ENCODE data around the gene LIPH. TPM values are rescaled to one million over a fixed set of nuclear protein-coding genes. Genes with fewer than 3 reads are reported as not detected.

The LIPH gene
- total and polyA plus RNA-seq, 2 experiments from 2014 or later: 0.34 TPM; not detected in 1

DNA sequence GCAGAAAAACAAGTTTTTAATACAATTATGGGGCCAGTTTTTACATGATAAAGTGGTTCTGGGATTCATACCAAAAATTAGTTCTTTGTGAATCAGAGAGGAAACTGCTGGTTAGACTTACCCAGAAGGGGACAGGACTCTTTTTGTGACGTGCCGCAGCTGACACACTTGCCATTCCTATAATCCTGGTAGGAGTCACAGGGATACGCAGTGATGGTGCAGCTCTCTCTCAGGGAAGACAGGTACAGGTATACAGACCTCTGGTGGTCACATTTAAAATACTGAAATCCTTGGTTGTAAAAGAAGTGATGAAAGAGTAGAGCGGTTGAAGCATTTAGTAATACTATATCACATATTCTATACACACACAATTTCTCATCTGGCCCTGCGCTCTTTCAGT lies 33.4 kb downstream of the LIPH start:
- Histone ChIP-seq H3K4me1 (ENCODE audit: insufficient read depth) (no peaks in the 10 kb centered on the region), H3F3A (ENCODE audit: insufficient read depth) (no peaks in the 10 kb centered on the region), H2AFZ (no peak overlapping the region), H3K9ac (no peak overlapping the region), H4K20me1 (ENCODE audit: insufficient read depth) (no peaks in the 10 kb centered on the region), H3K36me3 (ENCODE audit: low read depth) (no peaks in the 10 kb centered on the region), H3K27ac (no peak overlapping the region), H3K9me3 (ENCODE audit: low read depth) (no peaks in the 10 kb centered on the region), H3K79me2 (ENCODE audit: insufficient read depth) (no peaks in the 10 kb centered on the region), H3K4me2 (ENCODE audit: unreplicated experiment) (no peak overlapping the region), H3K27me3 (replicated peaks; ENCODE audit: insufficient read depth) (no peaks in the 10 kb centered on the region; the same call in 1 of the 2 replicates), H3K9me2 (ENCODE audit: insufficient read depth) (no peaks in the 10 kb centered on the region), H3K4me3 (no peak overlapping the region)
- in situ Hi-C loops (cut with MboI): no loop called here
- peak; percentile 10 for DNase-seq
- TF ChIP-seq EZH2phosphoT487 (IDR thresholded peaks at IDR 0.05; ENCODE audit: insufficient read depth, low read depth): no peak
- TF ChIP-seq EZH2 (IDR thresholded peaks at IDR 0.05; ENCODE audit: insufficient read depth, poor library complexity, severe bottlenecking): no peak
- 68 to 69% methylated on average over 5 of the region's 5 CpGs for WGBS, 2 experiments (ENCODE audit: low coverage in 1 of 2, low lambda C conversion rate in 2 of 2, missing lambda C conversion rate in 2 of 2)

GRCh38 chr3:185517387-185518130 lies 34.8 kb downstream of the LIPH start:
- Histone ChIP-seq H3K27ac (no peak overlapping the region), H3F3A (ENCODE audit: insufficient read depth) (no peaks in the 10 kb centered on the region), H3K36me3 (ENCODE audit: low read depth) (no peaks in the 10 kb centered on the region), H3K79me2 (ENCODE audit: insufficient read depth) (no peaks in the 10 kb centered on the region), H3K27me3 (replicated peaks; ENCODE audit: insufficient read depth) (no peaks in the 10 kb centered on the region; the same call in 1 of the 2 replicates), H3K9me3 (ENCODE audit: low read depth) (no peaks in the 10 kb centered on the region), H3K9ac (no peak overlapping the region), H3K9me2 (ENCODE audit: insufficient read depth) (no peaks in the 10 kb centered on the region), H3K4me1 (ENCODE audit: insufficient read depth) (no peaks in the 10 kb centered on the region), H3K4me3 (no peak overlapping the region), H4K20me1 (ENCODE audit: insufficient read depth) (no peaks in the 10 kb centered on the region), H3K4me2 (ENCODE audit: unreplicated experiment) (no peak overlapping the region), H2AFZ (no peak overlapping the region)
- DNase-seq: no peak
- in situ Hi-C loops (cut with MboI): no loop called here
- no peak for TF ChIP-seq EZH2phosphoT487 (IDR thresholded peaks at IDR 0.05; ENCODE audit: insufficient read depth, low read depth)
- TF ChIP-seq EZH2 (IDR thresholded peaks at IDR 0.05; ENCODE audit: insufficient read depth, poor library complexity, severe bottlenecking): no peak
- 38 to 45% methylated on average over 2 of the region's 2 CpGs for WGBS, 2 experiments (ENCODE audit: low coverage in 1 of 2, low lambda C conversion rate in 2 of 2, missing lambda C conversion rate in 2 of 2)

- H3F3A ChIP-seq (ENCODE audit: insufficient read depth): no peaks in the 10 kb centered on the region
These were observed 40.7 kb downstream of the LIPH start for GRCh38 chr3:185511711-185512110.

GRCh38 chr3:185508335-185508991 lies 43.9 kb downstream of the LIPH start:
- Histone ChIP-seq H3K9me2 (ENCODE audit: insufficient read depth) (no peaks in the 10 kb centered on the region), H3K4me2 (ENCODE audit: unreplicated experiment) (no peak overlapping the region), H3K4me3 (no peak overlapping the region), H3K79me2 (ENCODE audit: insufficient read depth) (no peaks in the 10 kb centered on the region), H4K20me1 (ENCODE audit: insufficient read depth) (no peaks in the 10 kb centered on the region), H3K4me1 (ENCODE audit: insufficient read depth) (no peaks in the 10 kb centered on the region), H3K9ac (no peak overlapping the region), H3K9me3 (ENCODE audit: low read depth) (no peaks in the 10 kb centered on the region), H3F3A (ENCODE audit: insufficient read depth) (no peaks in the 10 kb centered on the region), H3K27me3 (replicated peaks; ENCODE audit: insufficient read depth) (no peaks in the 10 kb centered on the region), H2AFZ (no peak overlapping the region), H3K36me3 (ENCODE audit: low read depth) (no peaks in the 10 kb centered on the region), H3K27ac (no peak overlapping the region)
- in situ Hi-C loops (cut with MboI): no loop called here
- no peak for DNase-seq
- WGBS, 2 experiments (ENCODE audit: low coverage in 1 of 2, low lambda C conversion rate in 2 of 2, missing lambda C conversion rate in 2 of 2): 51 to 55% methylated on average over 19 of the region's 19 CpGs
- TF ChIP-seq EZH2 (IDR thresholded peaks at IDR 0.05; ENCODE audit: insufficient read depth, poor library complexity, severe bottlenecking) (no peak), EZH2phosphoT487 (IDR thresholded peaks at IDR 0.05; ENCODE audit: insufficient read depth, low read depth) (no peak)

More at GRCh38 chr3:185511711-185512110, 40.7 kb downstream of the LIPH start:
- Histone ChIP-seq H3K4me3 (no peak overlapping the region), H3K4me1 (ENCODE audit: insufficient read depth) (no peaks in the 10 kb centered on the region), H3K27ac (no peak overlapping the region), H3K4me2 (ENCODE audit: unreplicated experiment) (no peak overlapping the region), H3K79me2 (ENCODE audit: insufficient read depth) (no peaks in the 10 kb centered on the region), H4K20me1 (ENCODE audit: insufficient read depth) (no peaks in the 10 kb centered on the region), H3K9me2 (ENCODE audit: insufficient read depth) (no peaks in the 10 kb centered on the region), H2AFZ (no peak overlapping the region), H3K9me3 (ENCODE audit: low read depth) (no peaks in the 10 kb centered on the region), H3K9ac (no peak overlapping the region), H3K27me3 (replicated peaks; ENCODE audit: insufficient read depth) (no peaks in the 10 kb centered on the region; the same call in 1 of the 2 replicates), H3K36me3 (ENCODE audit: low read depth) (no peaks in the 10 kb centered on the region)
- in situ Hi-C loops (cut with MboI): no loop called here
- WGBS, 2 experiments (ENCODE audit: low coverage in 1 of 2, low lambda C conversion rate in 2 of 2, missing lambda C conversion rate in 2 of 2): 48% methylated on average over 4 of the region's 4 CpGs
- DNase-seq: no peak
- TF ChIP-seq EZH2phosphoT487 (IDR thresholded peaks at IDR 0.05; ENCODE audit: insufficient read depth, low read depth): no peak
- no peak for TF ChIP-seq EZH2 (IDR thresholded peaks at IDR 0.05; ENCODE audit: insufficient read depth, poor library complexity, severe bottlenecking)

All from GM23248 (cell line).